Uterus (tissue), 4 donors: ENCODE data around the gene DYNLT5. TPM values are rescaled to one million over a fixed set of nuclear protein-coding genes. Genes with fewer than 3 reads are reported as not detected.
"Not testable (repeated sequence)": the region's sequence is repeated elsewhere in the genome, so short reads cannot be mapped to it uniquely, and the experiment has no call there.

Experiments
- DNase-seq, 2 donors: peaks; one replicate each; pipeline ENCODE4 v3.0.0-alpha.2; 2019 to 2020
- H3K27ac ChIP-seq, 2 donors: fragments of 200-600 bp; sonication (generic); 1 replicate in 1 of 2; 2 replicates in 1 of 2; pipeline ENCODE4 v1.5.1; 2016 to 2018
- H3K27me3 ChIP-seq, 2 donors: fragments of 200-600 bp; sonication (generic); one replicate each; pipeline ENCODE4 v1.5.1; 2018 to 2019; ENCODE audit warnings: control low read depth in 1 of 2
- H3K36me3 ChIP-seq, 2 donors: fragments of 200-600 bp; sonication (generic); one replicate each; pipeline ENCODE4 v1.5.1; 2019; ENCODE audit warnings: control low read depth in 1 of 2
- H3K4me1 ChIP-seq, 2 donors: fragments of 200-600 bp; sonication (generic); one replicate each; pipeline ENCODE4 v1.5.1; 2018 to 2019; ENCODE audit warnings: control low read depth in 1 of 2
- H3K4me3 ChIP-seq, 2 donors: fragments of 200-600 bp; sonication (generic); 1 replicate in 1 of 2; 2 replicates in 1 of 2; pipeline ENCODE4 v1.5.1; 2018 to 2019; ENCODE audit warnings: mild to moderate bottlenecking in 1 of 2
- H3K9me3 ChIP-seq, 2 donors: fragments of 200-600 bp; sonication (generic); one replicate each; pipeline ENCODE4 v1.5.1; 2019; ENCODE audit warnings: control low read depth in 1 of 2
- POLR2A ChIP-seq, 2 donors: fragments of 450-650 bp; IDR thresholded peaks; one replicate each; pipeline ENCODE4 v1.6.1; 2016; ENCODE audit warnings: antibody characterized with exemption in 2 of 2, mild to moderate bottlenecking in 1 of 2, moderate library complexity in 1 of 2
- intact Hi-C: fragments of 100-400 bp; cut with DNase I; formaldehyde crosslinking; loops from one replicate; pipeline ENCODE4 v1.15.1; 2023; ENCODE audit warnings: low total_unique reads
- total RNA-seq, 4 donors: library from RNA; depleted of rRNA in 3 of 4; stranded (reverse); fragments of >200 nt in 3 of 4; gene quantifications; one replicate each; pipeline versions ENCODE4 v1.1.0 to v1.2.4, GENCODE V29; 2014 to 2023
- TF ChIP-seq, protein P1 (sequence below), 4 experiments: fragments of 200-600 bp in 2 of 4; fragments of 450-650 bp in 2 of 4; sonication (generic) in 2 of 4; IDR thresholded peaks; one replicate each; pipeline ENCODE4 v1.5.1; 2016 to 2019; ENCODE audit warnings: antibody characterized with exemption in 4 of 4, mild to moderate bottlenecking in 2 of 4, moderate library complexity in 1 of 4
- donor health status: DM: yes; HTN: yes; CAD: no.

Gene DYNLT5
- total RNA-seq, 4 donors from 2014 or later, result 1.3 to 1.5 TPM; not detected in 2

DNA sequence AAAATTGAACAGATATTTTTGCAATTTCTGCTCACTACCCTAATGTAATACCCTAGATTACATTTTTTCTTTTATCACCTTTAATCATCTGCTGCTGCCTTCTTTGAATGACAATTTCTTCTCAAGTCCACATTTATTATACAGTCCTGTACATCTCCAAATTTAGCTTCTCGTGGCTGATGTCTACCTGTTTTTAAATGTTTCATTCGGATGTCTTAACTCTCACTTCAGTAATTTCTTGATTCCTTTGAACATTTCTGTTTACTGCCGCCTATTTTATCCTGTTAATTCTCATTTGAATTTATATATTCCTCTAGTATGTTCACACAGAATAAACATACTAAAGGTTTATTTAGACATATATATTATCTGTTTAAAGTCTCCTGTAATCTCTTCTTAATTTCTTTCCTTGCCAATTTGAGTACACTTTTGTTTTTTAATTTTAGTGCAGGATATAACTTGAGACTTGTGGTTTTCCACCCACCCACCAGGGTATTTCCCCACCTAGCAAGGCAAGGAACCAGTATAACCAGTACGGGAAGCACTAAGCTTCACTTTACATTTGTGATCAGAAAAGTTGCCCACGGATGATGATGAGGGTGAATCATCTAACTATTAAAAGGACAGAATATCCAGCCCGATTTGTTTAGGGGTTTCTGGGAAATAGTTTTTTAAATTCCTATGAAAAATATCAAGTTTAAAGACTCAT is 36.1 kb downstream of the DYNLT5 start:
- DNase-seq, result no peak
- TF ChIP-seq, protein P1, sequence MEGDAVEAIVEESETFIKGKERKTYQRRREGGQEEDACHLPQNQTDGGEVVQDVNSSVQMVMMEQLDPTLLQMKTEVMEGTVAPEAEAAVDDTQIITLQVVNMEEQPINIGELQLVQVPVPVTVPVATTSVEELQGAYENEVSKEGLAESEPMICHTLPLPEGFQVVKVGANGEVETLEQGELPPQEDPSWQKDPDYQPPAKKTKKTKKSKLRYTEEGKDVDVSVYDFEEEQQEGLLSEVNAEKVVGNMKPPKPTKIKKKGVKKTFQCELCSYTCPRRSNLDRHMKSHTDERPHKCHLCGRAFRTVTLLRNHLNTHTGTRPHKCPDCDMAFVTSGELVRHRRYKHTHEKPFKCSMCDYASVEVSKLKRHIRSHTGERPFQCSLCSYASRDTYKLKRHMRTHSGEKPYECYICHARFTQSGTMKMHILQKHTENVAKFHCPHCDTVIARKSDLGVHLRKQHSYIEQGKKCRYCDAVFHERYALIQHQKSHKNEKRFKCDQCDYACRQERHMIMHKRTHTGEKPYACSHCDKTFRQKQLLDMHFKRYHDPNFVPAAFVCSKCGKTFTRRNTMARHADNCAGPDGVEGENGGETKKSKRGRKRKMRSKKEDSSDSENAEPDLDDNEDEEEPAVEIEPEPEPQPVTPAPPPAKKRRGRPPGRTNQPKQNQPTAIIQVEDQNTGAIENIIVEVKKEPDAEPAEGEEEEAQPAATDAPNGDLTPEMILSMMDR (IDR thresholded peaks at IDR 0.05), result no peak
- TF ChIP-seq POLR2A (IDR thresholded peaks at IDR 0.05), result no peak
- intact Hi-C loops, result no loop called here
- H3K4me3 ChIP-seq, result no peak overlapping the region
- no peaks in the 10 kb centered on the region for H3K4me1 ChIP-seq
- no peaks in the 10 kb centered on the region for H3K9me3 ChIP-seq
- no peaks in the 10 kb centered on the region for H3K27me3 ChIP-seq
- no peaks in the 10 kb centered on the region for H3K36me3 ChIP-seq
- H3K27ac ChIP-seq, result no peak overlapping the region

DNA sequence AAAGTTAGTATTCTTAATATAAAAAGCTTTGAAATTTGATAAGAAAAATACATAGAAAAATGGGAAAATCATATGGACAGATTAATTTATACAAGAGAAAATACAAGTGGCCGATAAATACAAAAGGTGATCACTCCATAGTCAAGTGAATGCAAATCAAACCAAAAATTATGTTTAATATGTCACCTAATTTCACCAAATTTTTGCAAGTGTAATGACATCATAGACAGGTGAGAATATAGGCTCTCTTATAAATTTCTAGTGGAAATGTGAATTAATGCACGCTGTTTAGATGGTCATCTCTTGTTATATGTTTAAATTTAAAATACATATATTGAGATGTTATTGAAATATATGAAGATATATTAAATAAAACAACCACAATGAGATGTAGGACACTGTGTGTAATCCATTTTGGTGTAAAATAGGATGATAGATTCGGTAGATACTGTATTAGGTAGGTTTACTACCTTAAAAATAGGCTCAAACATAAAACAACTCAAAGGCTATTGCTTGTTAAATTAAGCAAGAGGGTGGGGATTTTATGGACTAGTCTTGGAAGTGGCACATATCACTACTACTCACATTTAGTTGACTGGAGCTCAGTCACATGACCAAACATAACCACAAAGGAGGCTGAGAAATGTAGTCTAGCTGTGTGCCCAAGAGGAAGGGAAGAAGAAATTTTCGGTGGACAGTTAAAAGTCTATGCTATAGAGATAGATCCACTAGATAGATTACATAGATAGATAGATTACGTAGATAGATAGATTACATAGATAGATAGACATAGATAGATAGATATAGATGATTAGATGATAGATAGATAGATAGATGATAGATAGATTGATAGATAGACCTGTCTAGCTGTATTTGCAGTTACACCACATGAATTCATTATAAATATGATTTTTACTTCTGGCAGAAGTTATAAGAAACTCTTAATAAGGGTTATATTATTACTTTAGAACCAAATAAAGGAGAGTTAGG is 39.7 kb downstream of the DYNLT5 start:
- intact Hi-C loops, result no loop called here
- no peaks in the 10 kb centered on the region for H3K27me3 ChIP-seq
- TF ChIP-seq, protein P1 (IDR thresholded peaks at IDR 0.05), result no peak
- TF ChIP-seq POLR2A (IDR thresholded peaks at IDR 0.05), result no peak
- no peak for DNase-seq
- no peaks in the 10 kb centered on the region for H3K9me3 ChIP-seq
- H3K27ac ChIP-seq, result no peak overlapping the region
- H3K4me1 ChIP-seq, result no peaks in the 10 kb centered on the region
- H3K36me3 ChIP-seq, result no peaks in the 10 kb centered on the region
- no peak overlapping the region for H3K4me3 ChIP-seq

DNA sequence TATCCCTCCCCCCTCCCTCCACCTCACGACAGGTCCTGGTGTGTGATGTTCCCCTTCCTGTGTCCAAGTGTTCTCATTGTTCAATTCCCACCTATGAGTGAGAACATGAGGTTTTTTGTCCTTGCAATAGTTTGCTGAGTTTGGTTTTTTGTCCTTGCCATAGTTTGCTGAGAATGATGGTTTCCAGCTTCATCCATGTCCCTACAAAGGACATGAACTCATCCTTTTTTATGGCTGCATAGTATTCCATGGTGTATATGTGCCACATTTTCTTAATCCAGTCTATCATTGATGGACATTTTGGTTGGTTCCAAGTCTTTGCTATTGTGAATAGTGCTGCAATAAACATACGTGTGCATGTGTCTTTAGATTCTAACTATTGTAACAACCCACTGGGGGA is 43.6 kb downstream of the DYNLT5 start:
- H3K4me3 ChIP-seq, H3K27me3 ChIP-seq, intact Hi-C loops, H3K9me3 ChIP-seq, DNase-seq, H3K4me1 ChIP-seq, H3K27ac ChIP-seq, H3K36me3 ChIP-seq: not testable (repeated sequence)

DNA sequence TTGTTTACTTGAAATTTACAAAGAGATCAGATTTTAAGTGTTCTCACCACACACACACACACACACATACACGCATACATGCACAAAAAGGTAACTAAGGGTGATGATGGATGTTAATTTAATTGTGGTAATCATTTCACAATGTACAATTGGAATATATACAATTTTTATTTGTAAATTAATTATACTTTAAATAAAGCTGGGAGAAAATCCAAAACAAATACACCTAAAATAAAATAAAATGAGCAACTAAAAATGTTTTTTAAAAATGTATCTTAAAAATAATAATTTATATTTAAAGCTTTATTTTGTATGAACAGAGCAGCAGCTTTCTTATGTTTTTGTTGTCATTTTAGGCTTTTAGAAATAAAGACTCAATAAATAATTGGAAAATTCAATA is 57.0 kb downstream of the DYNLT5 start:
- H3K27me3 ChIP-seq, result no peaks in the 10 kb centered on the region
- H3K27ac ChIP-seq, result no peak overlapping the region
- no peaks in the 10 kb centered on the region for H3K4me1 ChIP-seq
- no peaks in the 10 kb centered on the region for H3K36me3 ChIP-seq
- H3K4me3 ChIP-seq, result no peak overlapping the region
- H3K9me3 ChIP-seq, result no peaks in the 10 kb centered on the region
- intact Hi-C loops, result no loop called here
- no peak for DNase-seq
- TF ChIP-seq POLR2A (IDR thresholded peaks at IDR 0.05), result no peak
- TF ChIP-seq, protein P1 (IDR thresholded peaks at IDR 0.05), result no peak

DNA sequence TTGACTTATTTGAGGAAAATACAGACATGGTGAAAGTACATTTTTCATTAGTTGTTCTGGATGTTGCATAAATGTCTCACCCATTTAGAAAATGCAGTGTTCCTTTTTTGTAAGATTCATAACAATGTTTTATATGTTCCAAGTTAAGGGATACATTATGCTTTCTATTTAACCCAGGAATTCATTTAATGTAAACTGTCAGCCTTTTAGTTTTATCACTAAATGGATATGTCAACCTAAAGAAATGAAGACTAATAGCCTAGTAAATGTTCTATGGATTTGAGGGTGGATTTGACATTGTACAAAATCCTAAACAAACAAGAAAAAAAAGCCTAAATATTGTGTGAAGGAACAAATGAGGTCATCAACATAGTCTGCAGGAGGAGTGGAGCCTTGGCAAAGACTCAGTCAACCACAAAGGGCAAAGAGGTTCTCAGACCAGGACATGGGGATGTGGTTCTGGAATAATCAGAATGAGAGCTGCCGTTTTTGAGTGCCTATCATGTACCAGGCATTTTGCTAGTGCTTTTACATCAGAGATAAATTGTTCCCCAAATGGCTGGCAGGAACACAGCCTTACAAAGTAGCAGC is 57.6 kb downstream of the DYNLT5 start:
- H3K4me1 ChIP-seq, result no peaks in the 10 kb centered on the region
- H3K27me3 ChIP-seq, result no peaks in the 10 kb centered on the region
- DNase-seq, result no peak
- TF ChIP-seq, protein P1 (IDR thresholded peaks at IDR 0.05), result no peak
- no peak for TF ChIP-seq POLR2A (IDR thresholded peaks at IDR 0.05)
- H3K36me3 ChIP-seq, result no peaks in the 10 kb centered on the region
- no peak overlapping the region for H3K4me3 ChIP-seq
- H3K27ac ChIP-seq, result no peak overlapping the region
- H3K9me3 ChIP-seq, result no peaks in the 10 kb centered on the region
- intact Hi-C loops, result no loop called here
